Measurements from ENCODE around the gene PTPRA. TPM values are rescaled to one million over a fixed set of nuclear protein-coding genes. Genes with fewer than 3 reads are reported as not detected.

The PTPRA gene
- total RNA-seq, 1 donor from 2014 or later: 67.0 TPM

DNA sequence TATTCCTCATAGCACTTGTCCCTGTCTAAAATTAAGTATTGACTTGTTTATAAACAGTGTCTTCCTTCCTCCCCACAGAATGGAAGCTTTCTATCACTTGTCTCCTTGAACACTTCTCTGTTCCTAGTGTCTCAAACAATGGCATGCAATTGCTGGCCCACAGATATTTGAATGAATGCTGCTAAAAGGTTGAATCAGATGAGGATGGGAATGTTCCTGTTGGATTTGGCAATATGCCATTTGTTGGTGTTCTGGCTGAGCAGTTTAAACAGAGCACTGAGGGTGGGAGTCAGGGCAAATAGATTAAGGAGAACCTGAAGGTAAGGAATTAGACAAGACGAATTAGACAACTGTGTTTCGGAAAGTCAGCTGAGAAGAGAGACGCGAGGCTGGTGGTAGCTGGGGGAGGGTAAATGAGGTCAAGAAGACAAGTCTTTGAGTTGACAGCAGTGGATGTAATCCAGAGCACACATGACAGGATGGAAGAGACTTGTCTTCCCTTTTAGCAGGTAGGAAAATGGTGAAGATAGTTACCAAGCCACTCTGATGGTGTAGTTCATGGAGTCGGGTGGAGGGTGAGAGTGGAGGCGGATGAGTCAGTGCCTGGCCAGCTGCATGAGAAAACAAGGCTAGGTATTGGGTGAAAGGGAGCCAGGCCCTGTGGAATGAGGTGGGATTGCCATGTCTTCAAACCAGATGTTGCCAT lies 111.8 kb downstream of the PTPRA start:
- Mint-ChIP-seq H3K36me3 (peaks cover 11% of the 10 kb centered on the region), H3K27me3 (ENCODE audit: low read depth) (no peaks in the 10 kb centered on the region), H3K27ac (no peak overlapping the region), H3K4me3 (no peak overlapping the region), H3K9me3 (no peaks in the 10 kb centered on the region), H3K4me1 (no peaks in the 10 kb centered on the region)
- no peak for DNase-seq (ENCODE audit: low spot score in 2 of 2, unreplicated experiment in 2 of 2)
- TF ChIP-seq CTCF (IDR thresholded peaks at IDR 0.05; ENCODE audit: unreplicated experiment): no peak

GRCh38 chr20:2986466-2986865 lies 113.2 kb downstream of the PTPRA start:
- Mint-ChIP-seq H3K27me3 (ENCODE audit: low read depth) (no peaks in the 10 kb centered on the region), H3K36me3 (peaks cover 20% of the 10 kb centered on the region), H3K4me1 (no peaks in the 10 kb centered on the region), H3K9me3 (no peaks in the 10 kb centered on the region), H3K27ac (no peak overlapping the region), H3K4me3 (no peak overlapping the region)
- DNase-seq (ENCODE audit: low spot score in 2 of 2, unreplicated experiment in 2 of 2): no peak
- no peak for TF ChIP-seq CTCF (IDR thresholded peaks at IDR 0.05; ENCODE audit: unreplicated experiment)

- Mint-ChIP-seq H3K27me3 (ENCODE audit: low read depth) (no peaks in the 10 kb centered on the region), H3K36me3 (peaks cover 30% of the 10 kb centered on the region), H3K9me3 (no peaks in the 10 kb centered on the region), H3K4me1 (peaks cover under 1% of the 10 kb centered on the region), H3K27ac (no peak overlapping the region), H3K4me3 (no peak overlapping the region)
- no peak for TF ChIP-seq CTCF (IDR thresholded peaks at IDR 0.05; ENCODE audit: unreplicated experiment)
- DNase-seq (ENCODE audit: low spot score in 2 of 2, unreplicated experiment in 2 of 2): no peak
Observed at GRCh38 chr20:2987861-2988260, 114.6 kb downstream of the PTPRA start.

- no peaks in the 10 kb centered on the region for H3K27me3 Mint-ChIP-seq (ENCODE audit: low read depth)
- H3K36me3 Mint-ChIP-seq: peaks cover 45% of the 10 kb centered on the region
- no peak for DNase-seq (ENCODE audit: low spot score in 2 of 2, unreplicated experiment in 2 of 2)
- TF ChIP-seq CTCF (IDR thresholded peaks at IDR 0.05; ENCODE audit: unreplicated experiment): no peak
- H3K4me3 Mint-ChIP-seq: no peak overlapping the region
- H3K4me1 Mint-ChIP-seq: peaks cover 6% of the 10 kb centered on the region
- H3K9me3 Mint-ChIP-seq: no peaks in the 10 kb centered on the region
- H3K27ac Mint-ChIP-seq: no peak overlapping the region
Observed at GRCh38 chr20:2991532-2991931, 118.3 kb downstream of the PTPRA start.

DNA sequence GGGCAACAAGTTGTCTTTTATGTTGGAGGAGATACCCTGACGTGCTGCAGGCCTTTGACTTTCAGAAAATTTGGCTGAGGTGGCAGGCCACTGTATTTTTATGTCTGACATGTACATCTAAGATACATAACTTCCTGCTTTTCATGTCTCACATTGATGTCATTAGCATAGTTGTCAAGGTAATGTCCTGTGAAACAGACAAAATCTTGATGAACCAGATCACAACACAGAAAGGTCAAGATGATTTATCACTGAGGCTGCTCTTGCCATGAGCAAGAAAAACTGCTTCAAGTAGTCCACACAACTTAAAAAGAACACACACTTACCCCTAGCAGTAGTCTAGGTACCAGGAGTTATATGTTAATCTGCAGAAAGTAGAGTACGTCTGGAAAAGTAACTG lies 120.0 kb downstream of the PTPRA start:
- Mint-ChIP-seq H3K27ac (no peak overlapping the region), H3K9me3 (no peaks in the 10 kb centered on the region), H3K27me3 (ENCODE audit: low read depth) (no peaks in the 10 kb centered on the region), H3K4me3 (no peak overlapping the region), H3K36me3 (peaks cover 45% of the 10 kb centered on the region), H3K4me1 (peaks cover 6% of the 10 kb centered on the region)
- DNase-seq (ENCODE audit: low spot score in 2 of 2, unreplicated experiment in 2 of 2): no peak
- TF ChIP-seq CTCF (IDR thresholded peaks at IDR 0.05; ENCODE audit: unreplicated experiment): no peak

All from mesothelial cell of epicardium (in vitro differentiated cells).